Right lobe of liver (tissue), 6 donors: ENCODE data around the gene CPOX. TPM values are rescaled to one million over a fixed set of nuclear protein-coding genes. Genes with fewer than 3 reads are reported as not detected.

Experiments
- ATAC-seq, 4 donors: fragments of 200-7000 bp; cut with Tn5 transposase; one replicate each; pipeline ENCODE4 v1.9.1; 2020; ENCODE audit warnings: mild to moderate bottlenecking in 4 of 4, moderate library complexity in 4 of 4
- DNase-seq, 3 donors: peaks; one replicate each; pipeline ENCODE4 v3.0.0-alpha.2; 2020
- H3K27ac ChIP-seq, 3 donors: fragments of 200-600 bp; one replicate each; pipeline ENCODE4 v1.8.0; 2022
- H3K27me3 ChIP-seq, 2 donors: fragments of 200-600 bp; one replicate each; pipeline ENCODE4 v1.8.0; 2022
- H3K36me3 ChIP-seq, 4 donors: fragments of 200-600 bp; sonication (generic) in 1 of 4; one replicate each; pipeline versions ENCODE4 v1.5.1 to v1.8.0; 2017 to 2022; ENCODE audit warnings: control low read depth in 1 of 4
- H3K4me1 ChIP-seq, 4 donors: fragments of 200-600 bp; sonication (generic) in 1 of 4; one replicate each; pipeline versions ENCODE4 v1.5.1 to v1.8.0; 2017 to 2022; ENCODE audit warnings: control low read depth in 1 of 4
- H3K4me3 ChIP-seq, 3 donors: fragments of 200-600 bp; one replicate each; pipeline ENCODE4 v1.8.0; 2022
- H3K9me3 ChIP-seq, 4 donors: fragments of 200-600 bp; sonication (generic) in 1 of 4; one replicate each; pipeline versions ENCODE4 v1.5.1 to v1.8.0; 2017 to 2022; ENCODE audit warnings: control low read depth in 1 of 4
- POLR2A ChIP-seq: fragments of 450-650 bp; IDR thresholded peaks from one replicate; pipeline ENCODE4 v1.6.1; 2017; ENCODE audit warnings: antibody characterized with exemption, mild to moderate bottlenecking
- WGBS: methylation state at CpG from one replicate; pipeline ENCODE4 v1.1.6; 2018; ENCODE audit warnings: low coverage, low lambda C conversion rate; ENCODE audit not compliant: insufficient coverage; ENCODE audit errors: missing lambda C conversion rate; 5-methylcytosine and 5-hydroxymethylcytosine counted together
- intact Hi-C, 2 donors: fragments of 100-400 bp; cut with DNase I; formaldehyde crosslinking; loops; one replicate each; pipeline versions ENCODE4 v1.11.2 to v1.14.1; 2022
- total RNA-seq, 6 experiments: library from RNA; depleted of rRNA in 2 of 6; stranded (reverse); fragments of >200 nt in 2 of 6; fragmentation: NEBNext Ultra II Directional in 3 of 6; extraction: Animal tissue kit (Norgen Biotek cat#: 25700) in 3 of 6; gene quantifications; one replicate each; pipeline versions ENCODE4 v1.1.0 to v1.2.4, GENCODE V29; 2016 to 2023
- TF ChIP-seq, protein P1 (sequence below), 4 donors: fragments of 200-600 bp in 3 of 4; fragments of 450-650 bp in 1 of 4; IDR thresholded peaks; one replicate each; pipeline versions ENCODE4 v1.5.1 to v1.8.0; 2016 to 2022; ENCODE audit warnings: antibody characterized with exemption in 4 of 4, mild to moderate bottlenecking in 2 of 4
- donor health status: DM: no; HTN: yes; CAD: no.
- donor health status: DM: no; HTN: no; CAD: no.
- donor health status: DM: no; HTN: no; CAD: no.
- donor health status: DM: no; HTN: yes; CAD: no.
- donor health status: DM: no; HTN: yes; CAD: no.

Gene CPOX
- total RNA-seq, 6 experiments from 2014 or later = 20.3 to 26.9 (median 22.6) TPM

DNA sequence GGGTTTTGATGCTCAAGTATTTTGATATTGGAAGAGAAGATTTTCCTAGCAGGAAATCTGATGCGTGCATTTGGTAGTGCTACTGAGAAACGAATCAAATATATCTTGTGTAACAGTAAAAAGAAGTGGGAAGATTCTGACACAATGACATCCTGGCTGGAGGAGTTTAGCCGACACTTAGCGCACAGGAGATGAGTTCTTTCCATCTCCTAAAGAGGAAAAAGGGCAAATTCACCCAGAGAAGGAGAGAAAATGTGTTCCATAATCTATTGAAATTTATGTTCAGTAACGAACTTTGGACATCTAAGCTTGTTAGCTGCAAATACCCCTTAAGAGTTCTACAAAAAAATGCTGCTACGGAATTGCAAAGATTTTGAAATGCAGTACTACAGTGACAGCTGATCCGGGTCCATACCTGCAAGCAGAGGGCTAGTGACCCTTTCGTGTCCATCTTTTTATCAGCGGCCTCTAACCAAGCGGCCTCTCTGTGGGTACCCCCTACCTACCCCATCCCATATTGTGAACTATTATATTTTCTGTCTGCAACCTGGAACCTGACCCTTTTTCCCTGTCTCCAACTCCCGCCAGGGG, 971 bp downstream of the CPOX start:
- H3K4me1 ChIP-seq = peaks cover 0 to 36% (median 8%) of the 10 kb centered on the region in 4 donors
- no peaks in the 10 kb centered on the region for H3K9me3 ChIP-seq
- no peaks in the 10 kb centered on the region for H3K27me3 ChIP-seq
- intact Hi-C loops = no loop called here
- peaks cover 0 to 30% (median 9%) of the 10 kb centered on the region in 4 donors for H3K36me3 ChIP-seq
- 7% methylated on average over 11 of the region's 11 CpGs for WGBS
- DNase-seq = no peak
- peak overlapping the region; percentile 48 to 79 (median 76) for H3K27ac ChIP-seq
- no peak for TF ChIP-seq POLR2A
- TF ChIP-seq, protein P1, sequence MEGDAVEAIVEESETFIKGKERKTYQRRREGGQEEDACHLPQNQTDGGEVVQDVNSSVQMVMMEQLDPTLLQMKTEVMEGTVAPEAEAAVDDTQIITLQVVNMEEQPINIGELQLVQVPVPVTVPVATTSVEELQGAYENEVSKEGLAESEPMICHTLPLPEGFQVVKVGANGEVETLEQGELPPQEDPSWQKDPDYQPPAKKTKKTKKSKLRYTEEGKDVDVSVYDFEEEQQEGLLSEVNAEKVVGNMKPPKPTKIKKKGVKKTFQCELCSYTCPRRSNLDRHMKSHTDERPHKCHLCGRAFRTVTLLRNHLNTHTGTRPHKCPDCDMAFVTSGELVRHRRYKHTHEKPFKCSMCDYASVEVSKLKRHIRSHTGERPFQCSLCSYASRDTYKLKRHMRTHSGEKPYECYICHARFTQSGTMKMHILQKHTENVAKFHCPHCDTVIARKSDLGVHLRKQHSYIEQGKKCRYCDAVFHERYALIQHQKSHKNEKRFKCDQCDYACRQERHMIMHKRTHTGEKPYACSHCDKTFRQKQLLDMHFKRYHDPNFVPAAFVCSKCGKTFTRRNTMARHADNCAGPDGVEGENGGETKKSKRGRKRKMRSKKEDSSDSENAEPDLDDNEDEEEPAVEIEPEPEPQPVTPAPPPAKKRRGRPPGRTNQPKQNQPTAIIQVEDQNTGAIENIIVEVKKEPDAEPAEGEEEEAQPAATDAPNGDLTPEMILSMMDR (IDR thresholded peaks at IDR 0.05) = no peak
- no peak for ATAC-seq
- H3K4me3 ChIP-seq = peak overlapping the region; percentile 65 to 88 (median 75)

DNA sequence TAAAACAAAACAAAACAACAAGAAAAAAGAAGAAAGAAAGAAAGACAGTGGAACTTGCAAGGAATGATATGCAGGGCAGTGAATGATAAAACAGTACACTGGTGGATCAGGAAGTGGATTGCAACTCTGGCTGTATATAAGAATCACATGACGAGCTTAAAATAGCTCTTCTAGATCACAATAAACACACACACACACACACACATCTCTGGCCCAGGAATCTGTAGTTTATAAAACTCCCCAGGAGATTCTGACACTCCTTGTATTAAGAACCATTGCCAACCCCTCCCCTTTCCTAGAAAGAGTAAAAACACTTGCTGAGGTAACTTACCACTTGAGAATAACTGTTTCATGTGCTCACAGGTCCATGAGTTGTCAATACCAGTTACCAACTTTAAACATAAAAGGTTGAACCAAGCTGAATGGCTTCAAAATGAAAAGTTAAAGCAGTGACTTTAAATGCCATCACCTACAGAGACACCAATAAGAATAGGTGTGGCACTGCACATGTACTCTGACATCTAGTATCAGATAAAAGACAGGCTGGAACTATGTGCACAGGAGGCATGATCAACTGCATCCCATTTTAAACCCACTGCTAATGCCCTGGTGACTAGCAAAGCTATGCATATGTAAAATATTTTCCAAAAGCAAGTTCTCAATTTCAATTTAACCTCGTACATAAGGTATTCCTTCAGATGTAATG, 3.9 kb downstream of the CPOX start:
- H3K4me1 ChIP-seq = peaks cover 0 to 16% (median 0%) of the 10 kb centered on the region in 4 donors
- intact Hi-C loops = no loop called here
- no peaks in the 10 kb centered on the region for H3K27me3 ChIP-seq
- H3K36me3 ChIP-seq = peaks cover 0 to 56% (median 15%) of the 10 kb centered on the region in 4 donors
- 64% methylated on average over 2 of the region's 2 CpGs for WGBS
- DNase-seq = no peak
- H3K4me3 ChIP-seq = no peak overlapping the region
- no peak overlapping the region for H3K27ac ChIP-seq
- no peak for ATAC-seq
- TF ChIP-seq POLR2A = no peak
- TF ChIP-seq, protein P1 (IDR thresholded peaks at IDR 0.05) = no peak
- H3K9me3 ChIP-seq = no peaks in the 10 kb centered on the region

DNA sequence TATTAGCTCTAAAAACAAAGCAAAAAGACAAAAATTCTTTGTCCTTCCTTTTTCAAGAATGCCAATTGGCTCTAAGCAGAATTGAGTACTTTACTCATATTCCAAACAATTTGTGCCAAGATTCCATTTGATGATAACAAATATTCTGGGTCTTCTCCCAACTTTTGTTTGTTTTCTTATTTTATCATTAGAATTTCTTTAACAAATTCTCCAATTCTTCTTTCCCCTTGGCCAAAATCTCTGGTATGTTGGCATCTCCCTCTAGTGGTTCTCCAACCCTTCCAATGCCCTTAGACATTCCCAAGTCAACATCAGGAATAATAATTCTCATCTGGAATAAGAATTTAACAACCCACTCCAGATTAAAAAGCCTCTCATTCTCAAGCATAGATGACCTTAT, 5.3 kb downstream of the CPOX start:
- no peaks in the 10 kb centered on the region for H3K27me3 ChIP-seq
- TF ChIP-seq, protein P1 (IDR thresholded peaks at IDR 0.05) = peak in 3 of 4 donors; percentile 28 to 36 (median 34)
- TF ChIP-seq POLR2A = no peak
- no peak for DNase-seq
- ATAC-seq = no peak
- H3K27ac ChIP-seq = no peak overlapping the region
- intact Hi-C loops = no loop called here
- H3K4me1 ChIP-seq = peaks cover 0 to 9% (median 0%) of the 10 kb centered on the region in 4 donors
- H3K36me3 ChIP-seq = peaks cover 0 to 61% (median 15%) of the 10 kb centered on the region in 4 donors
- H3K9me3 ChIP-seq = no peaks in the 10 kb centered on the region
- no peak overlapping the region for H3K4me3 ChIP-seq

DNA sequence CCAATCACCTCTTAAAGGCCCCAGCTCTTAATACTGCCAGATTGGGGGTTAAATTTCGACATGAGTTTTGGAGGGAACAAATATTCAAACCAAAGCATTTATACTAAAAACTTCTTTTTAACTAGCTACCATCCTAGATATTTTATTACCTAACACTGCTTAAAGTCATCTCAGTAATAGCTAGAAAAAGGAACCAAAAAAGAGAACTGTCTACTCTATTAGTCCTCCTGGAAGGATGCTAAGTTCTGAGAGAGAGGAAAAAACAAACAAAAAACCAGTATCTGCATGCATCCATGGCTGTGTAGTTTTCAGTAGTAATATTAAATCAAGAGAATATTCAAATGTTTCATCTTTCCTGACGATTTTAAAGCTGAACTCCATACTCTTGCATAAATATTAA, 5.8 kb downstream of the CPOX start:
- intact Hi-C loops = no loop called here
- H3K36me3 ChIP-seq = peaks cover 0 to 61% (median 15%) of the 10 kb centered on the region in 4 donors
- ATAC-seq (no peak), DNase-seq (no peak)
- H3K9me3 ChIP-seq = no peaks in the 10 kb centered on the region
- no peak overlapping the region for H3K4me3 ChIP-seq
- no peaks in the 10 kb centered on the region for H3K27me3 ChIP-seq
- 61% methylated on average over 2 of the region's 2 CpGs for WGBS
- peaks cover 0 to 9% (median 0%) of the 10 kb centered on the region in 4 donors for H3K4me1 ChIP-seq
- H3K27ac ChIP-seq = no peak overlapping the region
- no peak for TF ChIP-seq POLR2A
- TF ChIP-seq, protein P1 (IDR thresholded peaks at IDR 0.05) = no peak
